ENCODE measurements around the gene CDK17. TPM values are rescaled to one million over a fixed set of nuclear protein-coding genes. Genes with fewer than 3 reads are reported as not detected.

The CDK17 gene
- total and polyA plus RNA-seq, 4 donors, result 5.3 to 69.7 (median 27.7) TPM

- H3K27ac ChIP-seq (ENCODE audit: low read depth in 1 of 2, low read length in 2 of 2), result no peak overlapping the region
Observed at GRCh38 chr12:96242597-96242996, 157.6 kb downstream of the CDK17 start.

DNA sequence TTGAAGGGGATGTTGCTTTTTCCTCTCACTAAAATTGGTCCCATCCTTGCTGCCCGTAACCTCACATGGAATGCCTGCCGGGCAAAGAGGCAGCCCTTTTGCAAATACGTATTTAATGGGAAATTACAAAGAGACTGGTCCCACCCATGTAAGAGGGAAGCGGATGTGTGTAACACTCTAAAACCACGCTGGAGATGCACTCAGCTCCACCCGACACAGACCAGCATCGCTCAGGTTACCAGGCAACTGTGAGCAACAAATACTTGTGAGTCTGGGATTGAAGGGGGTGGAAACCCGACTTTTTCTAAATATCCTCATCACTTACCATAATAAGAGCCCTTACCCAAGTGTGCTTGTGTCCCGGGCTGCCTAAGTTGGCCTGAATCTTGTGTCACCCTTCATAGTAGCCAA is 158.4 kb downstream of the CDK17 start:
- intact Hi-C loops (cut with DNase I), result no loop called here
- Histone ChIP-seq H3K4me1 (ENCODE audit: control insufficient read depth in 1 of 2, insufficient read depth in 2 of 2, low read length in 2 of 2) (no peaks in the 10 kb centered on the region), H3K36me3 (ENCODE audit: control insufficient read depth in 1 of 2, insufficient read depth in 2 of 2, low read length in 1 of 2) (no peaks in the 10 kb centered on the region), H3K9me3 (ENCODE audit: control insufficient read depth, low read length) (no peaks in the 10 kb centered on the region), H3K27me3 (ENCODE audit: control insufficient read depth in 1 of 2, insufficient read depth in 2 of 2, low read length in 1 of 2) (no peaks in the 10 kb centered on the region), H3K27ac (ENCODE audit: low read depth in 1 of 2, low read length in 2 of 2) (no peak overlapping the region), H3K4me3 (ENCODE audit: low read length in 2 of 2) (no peak overlapping the region)
- peak; percentile 63 for ATAC-seq (ENCODE audit: low FRiP score)
- 77 to 83% methylated on average over 9 of the region's 9 CpGs for WGBS, 2 donors
- peak in 1 of 2 donors; percentile 79 for DNase-seq

More at GRCh38 chr12:96242597-96242996, 157.6 kb downstream of the CDK17 start:
- WGBS, 2 donors, result 85 to 88% methylated on average over 12 of the region's 12 CpGs
- H3K4me1 ChIP-seq (ENCODE audit: control insufficient read depth in 1 of 2, insufficient read depth in 2 of 2, low read length in 2 of 2), result no peaks in the 10 kb centered on the region
- ATAC-seq (ENCODE audit: low FRiP score), result no peak
- H3K27me3 ChIP-seq (ENCODE audit: control insufficient read depth in 1 of 2, insufficient read depth in 2 of 2, low read length in 1 of 2), result no peaks in the 10 kb centered on the region
- no peak overlapping the region for H3K4me3 ChIP-seq (ENCODE audit: low read length in 2 of 2)
- no peaks in the 10 kb centered on the region for H3K9me3 ChIP-seq (ENCODE audit: control insufficient read depth, low read length)
- DNase-seq, result no peak
- H3K36me3 ChIP-seq (ENCODE audit: control insufficient read depth in 1 of 2, insufficient read depth in 2 of 2, low read length in 1 of 2), result peaks cover 0 to 2% of the 10 kb centered on the region in 2 donors
- intact Hi-C loops (cut with DNase I), result no loop called here

- intact Hi-C loops (cut with DNase I), result no loop called here
- no peaks in the 10 kb centered on the region for H3K36me3 ChIP-seq (ENCODE audit: control insufficient read depth in 1 of 2, insufficient read depth in 2 of 2, low read length in 1 of 2)
- DNase-seq, result no peak
- H3K27ac ChIP-seq (ENCODE audit: low read depth in 1 of 2, low read length in 2 of 2), result no peak overlapping the region
- H3K27me3 ChIP-seq (ENCODE audit: control insufficient read depth in 1 of 2, insufficient read depth in 2 of 2, low read length in 1 of 2), result no peaks in the 10 kb centered on the region
- 88 to 89% methylated on average over 4 of the region's 4 CpGs for WGBS, 2 donors
- ATAC-seq (ENCODE audit: low FRiP score), result no peak
- no peaks in the 10 kb centered on the region for H3K4me1 ChIP-seq (ENCODE audit: control insufficient read depth in 1 of 2, insufficient read depth in 2 of 2, low read length in 2 of 2)
- H3K4me3 ChIP-seq (ENCODE audit: low read length in 2 of 2), result no peak overlapping the region
- H3K9me3 ChIP-seq (ENCODE audit: control insufficient read depth, low read length), result no peaks in the 10 kb centered on the region
Observed at GRCh38 chr12:96241431-96241830, 158.8 kb downstream of the CDK17 start.

DNA sequence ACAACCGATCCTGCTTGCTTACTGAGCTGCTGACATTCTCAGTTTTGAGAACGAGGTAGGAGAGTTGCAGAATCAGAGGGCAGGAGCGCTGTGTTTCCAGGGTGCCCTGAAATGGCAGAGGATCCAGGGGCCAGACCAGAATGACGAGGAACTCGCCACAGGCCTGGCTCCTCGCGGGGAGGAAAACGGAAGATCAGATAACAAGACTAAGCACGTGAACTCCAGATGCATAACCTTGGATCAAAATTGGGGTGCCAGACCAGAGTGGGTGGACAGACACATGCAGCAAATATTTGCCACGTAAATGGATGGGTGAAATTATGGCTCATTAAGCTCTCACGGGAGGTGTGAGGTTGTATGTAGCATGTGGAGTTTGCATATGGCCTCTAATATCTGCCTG is 159.6 kb downstream of the CDK17 start:
- DNase-seq (no peak), ATAC-seq (ENCODE audit: low FRiP score) (no peak)
- H3K27me3 ChIP-seq (ENCODE audit: control insufficient read depth in 1 of 2, insufficient read depth in 2 of 2, low read length in 1 of 2), result no peaks in the 10 kb centered on the region
- H3K36me3 ChIP-seq (ENCODE audit: control insufficient read depth in 1 of 2, insufficient read depth in 2 of 2, low read length in 1 of 2), result no peaks in the 10 kb centered on the region
- H3K4me3 ChIP-seq (ENCODE audit: low read length in 2 of 2), result no peak overlapping the region
- no peak overlapping the region for H3K27ac ChIP-seq (ENCODE audit: low read depth in 1 of 2, low read length in 2 of 2)
- 80 to 83% methylated on average over 11 of the region's 11 CpGs for WGBS, 2 donors
- no peaks in the 10 kb centered on the region for H3K9me3 ChIP-seq (ENCODE audit: control insufficient read depth, low read length)
- no peaks in the 10 kb centered on the region for H3K4me1 ChIP-seq (ENCODE audit: control insufficient read depth in 1 of 2, insufficient read depth in 2 of 2, low read length in 2 of 2)
- intact Hi-C loops (cut with DNase I), result no loop called here

DNA sequence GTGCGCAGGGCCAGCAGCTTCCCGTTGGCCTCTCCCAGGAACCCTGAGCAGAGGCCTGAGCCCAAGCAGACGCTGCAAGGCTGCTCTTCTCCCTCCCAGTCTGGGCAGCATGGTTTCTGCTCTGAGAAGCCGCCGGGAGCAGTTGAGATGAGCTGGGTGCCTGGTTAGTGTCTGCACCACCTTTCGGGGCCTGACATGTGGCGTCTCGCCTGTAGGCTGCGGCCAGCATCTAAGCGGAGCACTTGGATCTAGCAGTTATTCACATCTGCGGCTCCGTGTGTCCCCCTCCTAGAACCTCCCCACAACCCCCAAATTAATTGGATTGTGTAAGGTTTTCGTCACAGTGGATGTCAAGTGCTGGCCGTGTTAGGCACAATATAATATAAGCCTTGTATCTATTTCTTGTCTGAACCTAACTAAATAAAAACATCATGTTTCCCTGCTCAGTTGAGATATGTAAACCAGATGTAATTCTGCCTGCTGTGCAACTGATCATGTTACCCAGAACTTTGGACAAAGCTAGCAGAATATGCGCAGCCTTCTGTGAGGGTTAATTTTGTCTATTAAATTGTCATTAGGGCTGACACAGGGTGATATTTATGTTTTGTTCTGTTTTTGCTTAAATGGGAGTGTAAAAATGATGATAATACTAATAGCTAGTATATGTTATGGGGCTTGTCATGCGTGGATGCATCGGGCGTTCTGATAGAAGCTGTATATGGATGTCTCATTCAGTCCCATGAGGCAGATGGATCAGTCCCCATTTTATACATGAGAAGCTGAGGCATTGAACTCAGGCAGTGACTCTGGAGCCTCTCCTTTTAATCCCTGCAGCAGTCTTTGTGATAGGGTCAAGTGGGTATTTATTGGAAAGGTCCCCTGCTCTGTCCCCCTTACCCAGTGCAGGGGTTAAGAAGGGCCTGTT is 160.3 kb downstream of the CDK17 start:
- 93 to 94% methylated on average over 18 of the region's 18 CpGs for WGBS, 2 donors
- H3K4me1 ChIP-seq (ENCODE audit: control insufficient read depth in 1 of 2, insufficient read depth in 2 of 2, low read length in 2 of 2), result no peaks in the 10 kb centered on the region

DNA sequence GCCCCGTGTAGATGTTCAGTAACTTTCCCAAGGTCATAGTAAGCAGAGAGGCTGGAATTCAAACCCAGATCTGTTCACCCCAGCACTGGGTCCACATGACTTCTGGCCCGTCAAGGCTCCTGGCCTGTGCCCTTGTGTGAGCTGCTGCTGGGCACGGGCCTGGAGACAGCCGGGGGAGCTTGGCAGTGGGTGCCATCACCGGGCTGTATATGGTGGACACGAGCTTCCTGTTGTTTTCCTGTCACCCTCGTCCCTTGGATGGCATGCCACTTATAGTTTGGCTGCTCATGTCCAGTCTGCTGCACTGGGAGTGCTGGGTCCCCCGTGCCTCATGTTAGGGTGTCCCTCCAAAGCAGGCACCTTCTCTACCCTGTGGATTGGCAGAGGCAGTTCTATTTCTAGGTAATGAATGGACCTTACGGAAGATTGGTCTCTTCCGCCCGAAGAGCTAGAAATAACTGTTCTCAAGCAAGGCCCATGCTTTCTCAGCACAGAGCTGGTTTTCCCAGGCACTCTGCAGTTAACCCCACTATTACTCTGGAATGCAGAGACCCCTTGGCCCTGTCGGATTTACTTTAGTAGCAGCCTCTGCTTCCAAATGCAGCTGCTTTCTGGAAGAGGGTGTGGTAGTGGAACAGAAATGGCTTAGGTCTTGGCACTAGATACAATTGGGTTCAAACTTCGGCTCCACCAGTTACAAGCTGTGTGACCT is 161.7 kb downstream of the CDK17 start:
- 68 to 69% methylated on average over 13 of the region's 13 CpGs for WGBS, 2 donors
- no peak for ATAC-seq (ENCODE audit: low FRiP score)
- no peak for DNase-seq
- no peaks in the 10 kb centered on the region for H3K27me3 ChIP-seq (ENCODE audit: control insufficient read depth in 1 of 2, insufficient read depth in 2 of 2, low read length in 1 of 2)
- no peak overlapping the region for H3K27ac ChIP-seq (ENCODE audit: low read depth in 1 of 2, low read length in 2 of 2)
- H3K4me3 ChIP-seq (ENCODE audit: low read length in 2 of 2), result no peak overlapping the region
- no peaks in the 10 kb centered on the region for H3K9me3 ChIP-seq (ENCODE audit: control insufficient read depth, low read length)
- peaks cover 0 to 2% of the 10 kb centered on the region in 2 donors for H3K4me1 ChIP-seq (ENCODE audit: control insufficient read depth in 1 of 2, insufficient read depth in 2 of 2, low read length in 2 of 2)
- intact Hi-C loops (cut with DNase I), result loop anchor here (10.0 kb wide), 2 partner anchors 166 to 246 kb away; partner anchors contain the start of genes CDK17 (in 1 of the 2) and CFAP54 (in 1 of the 2)
- H3K36me3 ChIP-seq (ENCODE audit: control insufficient read depth in 1 of 2, insufficient read depth in 2 of 2, low read length in 1 of 2), result no peaks in the 10 kb centered on the region

More for the DNA sequence above, 160.3 kb downstream of the CDK17 start:
- Histone ChIP-seq H3K36me3 (ENCODE audit: control insufficient read depth in 1 of 2, insufficient read depth in 2 of 2, low read length in 1 of 2) (no peaks in the 10 kb centered on the region), H3K4me3 (ENCODE audit: low read length in 2 of 2) (no peak overlapping the region), H3K9me3 (ENCODE audit: control insufficient read depth, low read length) (no peaks in the 10 kb centered on the region), H3K27ac (ENCODE audit: low read depth in 1 of 2, low read length in 2 of 2) (no peak overlapping the region), H3K27me3 (ENCODE audit: control insufficient read depth in 1 of 2, insufficient read depth in 2 of 2, low read length in 1 of 2) (no peaks in the 10 kb centered on the region)
- ATAC-seq (ENCODE audit: low FRiP score) (no peak), DNase-seq (no peak)
- intact Hi-C loops (cut with DNase I), result loop anchor here (10.0 kb wide), 2 partner anchors 165 to 245 kb away; partner anchors contain the start of genes CDK17 (in 1 of the 2) and CFAP54 (in 1 of the 2)

DNA sequence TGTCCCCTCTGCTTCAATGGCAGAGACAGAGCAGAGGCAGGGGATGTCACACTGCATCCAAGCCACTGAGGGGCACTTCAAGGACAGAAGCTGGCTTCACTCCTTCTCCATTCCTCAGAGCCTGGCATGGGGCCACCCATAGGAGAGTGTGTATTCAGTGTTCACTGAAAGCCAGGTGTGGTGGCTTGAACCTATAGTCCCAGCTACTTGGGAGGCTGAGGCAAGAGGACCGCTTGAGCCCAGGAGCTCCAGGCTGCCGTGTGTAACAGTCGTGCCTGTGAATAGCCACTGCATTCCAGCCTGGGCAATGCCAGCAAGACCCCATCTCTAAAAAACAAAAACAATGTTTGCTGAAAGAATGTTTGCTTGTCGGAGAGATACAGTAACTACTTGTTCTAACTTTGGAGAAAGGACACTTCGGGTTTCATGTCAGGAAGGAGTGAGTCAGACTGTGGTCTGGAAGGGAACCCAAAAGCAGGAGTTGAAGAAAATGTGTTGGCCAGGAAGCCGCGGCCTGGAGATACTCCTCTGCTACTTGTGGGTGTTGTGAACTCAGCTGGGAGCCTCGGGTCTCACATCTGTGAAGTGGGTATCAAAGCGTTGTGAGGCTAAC is 162.7 kb downstream of the CDK17 start:
- ATAC-seq (ENCODE audit: low FRiP score) (peak; percentile 43), DNase-seq (peak; percentile 83 to 87)
- no peak overlapping the region for H3K27ac ChIP-seq (ENCODE audit: low read depth in 1 of 2, low read length in 2 of 2)
- H3K36me3 ChIP-seq (ENCODE audit: control insufficient read depth in 1 of 2, insufficient read depth in 2 of 2, low read length in 1 of 2), result no peaks in the 10 kb centered on the region
- 17 to 18% methylated on average over 9 of the region's 9 CpGs for WGBS, 2 donors
- H3K27me3 ChIP-seq (ENCODE audit: control insufficient read depth in 1 of 2, insufficient read depth in 2 of 2, low read length in 1 of 2), result no peaks in the 10 kb centered on the region
- H3K4me1 ChIP-seq (ENCODE audit: control insufficient read depth in 1 of 2, insufficient read depth in 2 of 2, low read length in 2 of 2), result peaks cover 0 to 2% of the 10 kb centered on the region in 2 donors
- H3K9me3 ChIP-seq (ENCODE audit: control insufficient read depth, low read length), result no peaks in the 10 kb centered on the region
- no peak overlapping the region for H3K4me3 ChIP-seq (ENCODE audit: low read length in 2 of 2)
- intact Hi-C loops (cut with DNase I), result loop anchor here (2.0 to 10.0 kb wide), 3 partner anchors 163 to 247 kb away; partner anchors contain the start of genes CDK17 (in 2 of the 2) and CFAP54 (in 1 of the 2)

DNA sequence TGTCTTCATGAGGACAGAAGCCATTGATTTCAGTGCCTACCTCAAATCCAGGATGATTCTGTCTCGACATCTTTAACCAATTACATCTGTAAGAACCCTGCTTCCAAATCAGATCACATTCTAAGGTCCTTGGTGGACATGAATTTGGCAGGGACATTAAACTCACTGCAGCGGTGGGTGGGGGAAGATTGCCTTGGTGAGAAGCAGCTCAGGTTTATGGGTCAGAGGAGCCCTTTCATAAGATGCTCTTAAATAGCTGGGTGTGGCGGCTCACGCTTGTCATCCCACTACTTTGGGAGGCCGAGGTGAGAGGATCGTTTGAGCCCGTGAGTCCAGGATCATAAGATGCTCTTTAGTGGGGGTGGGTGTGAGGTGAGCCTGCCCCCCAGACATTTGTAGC is 163.2 kb downstream of the CDK17 start:
- ATAC-seq (ENCODE audit: low FRiP score), result no peak
- intact Hi-C loops (cut with DNase I), result loop anchor here (2.0 to 10.0 kb wide), 3 partner anchors 164 to 248 kb away; partner anchors contain the start of genes CDK17 (in 2 of the 2) and CFAP54 (in 1 of the 2)
- DNase-seq, result no peak
- WGBS, 2 donors, result 95 to 97% methylated on average over 7 of the region's 7 CpGs
- no peak overlapping the region for H3K4me3 ChIP-seq (ENCODE audit: low read length in 2 of 2)
- no peaks in the 10 kb centered on the region for H3K36me3 ChIP-seq (ENCODE audit: control insufficient read depth in 1 of 2, insufficient read depth in 2 of 2, low read length in 1 of 2)
- no peaks in the 10 kb centered on the region for H3K9me3 ChIP-seq (ENCODE audit: control insufficient read depth, low read length)
- H3K27me3 ChIP-seq (ENCODE audit: control insufficient read depth in 1 of 2, insufficient read depth in 2 of 2, low read length in 1 of 2), result no peaks in the 10 kb centered on the region
- H3K4me1 ChIP-seq (ENCODE audit: control insufficient read depth in 1 of 2, insufficient read depth in 2 of 2, low read length in 2 of 2), result peaks cover 0 to 2% of the 10 kb centered on the region in 2 donors
- H3K27ac ChIP-seq (ENCODE audit: low read depth in 1 of 2, low read length in 2 of 2), result no peak overlapping the region
